Middle frontal gyrus (tissue), 1 donor: ENCODE measurements around the gene APRT.

Source experiments
- DNase-seq: peaks from one replicate; pipeline ENCODE4 v3.0.0-alpha.2; 2015; ENCODE audit warnings: low spot score; ENCODE audit errors: extremely low spot score

APRT gene, protein sequence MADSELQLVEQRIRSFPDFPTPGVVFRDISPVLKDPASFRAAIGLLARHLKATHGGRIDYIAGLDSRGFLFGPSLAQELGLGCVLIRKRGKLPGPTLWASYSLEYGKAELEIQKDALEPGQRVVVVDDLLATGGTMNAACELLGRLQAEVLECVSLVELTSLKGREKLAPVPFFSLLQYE

DNA sequence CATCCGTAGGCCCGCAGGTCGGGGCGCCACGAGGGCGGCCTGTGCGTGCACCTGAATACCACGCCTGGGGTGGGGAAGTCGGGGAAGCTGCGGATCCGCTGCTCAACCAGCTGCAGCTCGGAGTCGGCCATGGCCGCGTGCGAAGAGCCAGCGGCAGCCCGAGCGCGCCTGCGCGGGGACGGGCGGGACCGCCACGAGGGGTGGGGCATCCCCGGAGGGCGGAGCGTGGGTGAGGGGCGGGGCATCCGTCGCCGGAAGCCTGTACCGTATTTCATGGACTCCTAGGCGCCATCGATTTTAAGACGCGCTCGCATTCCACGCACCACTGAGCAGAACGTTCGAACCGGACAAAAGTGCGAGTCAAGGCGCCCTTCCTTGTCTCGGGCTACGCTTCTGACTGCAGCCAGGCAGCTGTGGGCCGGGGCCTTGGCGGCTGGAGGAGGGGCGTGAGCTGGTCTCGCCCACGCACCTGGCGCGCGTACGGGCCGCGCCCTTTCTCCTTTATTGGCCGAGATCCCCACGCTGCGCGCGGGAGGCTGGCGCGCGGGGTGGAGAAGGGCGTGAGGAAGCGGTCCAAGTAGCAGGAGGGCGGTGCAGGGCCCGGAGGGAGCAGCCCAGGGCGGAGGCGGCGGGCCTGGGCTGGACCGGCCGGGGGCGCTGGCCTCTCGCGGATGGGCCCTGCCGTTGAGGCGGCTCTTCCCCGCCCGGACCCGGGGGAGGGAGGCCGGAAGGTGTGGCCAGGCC, at the start of gene APRT:
Gene APRT, minus strand, starts transcription at position 160 of the 744 bp plus-strand sequence. Its CDS starts 29 bp downstream, at position 131.
- DNase-seq: peak; percentile 87

DNA sequence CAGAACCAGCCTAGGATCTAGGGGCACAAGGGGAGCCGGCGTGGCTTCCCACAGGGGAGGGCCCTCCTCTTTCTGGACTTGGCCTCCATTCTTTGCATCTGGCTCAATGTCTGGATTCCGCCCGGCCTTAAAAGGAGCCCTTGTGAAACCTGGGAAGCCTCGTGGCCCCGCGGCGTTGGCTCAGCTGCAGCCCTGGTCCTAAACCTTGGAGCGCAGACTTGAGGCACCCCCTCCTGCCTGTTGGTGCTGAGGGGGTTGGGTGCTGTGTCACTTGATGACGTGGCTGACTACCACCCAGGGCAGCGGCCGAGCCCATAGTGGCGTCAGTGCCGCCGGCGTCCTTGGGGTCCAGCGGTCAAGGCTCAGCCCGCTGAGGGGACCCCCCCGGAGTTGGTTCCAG, 49.6 kb upstream of the APRT start:
- no peak for DNase-seq

DNA sequence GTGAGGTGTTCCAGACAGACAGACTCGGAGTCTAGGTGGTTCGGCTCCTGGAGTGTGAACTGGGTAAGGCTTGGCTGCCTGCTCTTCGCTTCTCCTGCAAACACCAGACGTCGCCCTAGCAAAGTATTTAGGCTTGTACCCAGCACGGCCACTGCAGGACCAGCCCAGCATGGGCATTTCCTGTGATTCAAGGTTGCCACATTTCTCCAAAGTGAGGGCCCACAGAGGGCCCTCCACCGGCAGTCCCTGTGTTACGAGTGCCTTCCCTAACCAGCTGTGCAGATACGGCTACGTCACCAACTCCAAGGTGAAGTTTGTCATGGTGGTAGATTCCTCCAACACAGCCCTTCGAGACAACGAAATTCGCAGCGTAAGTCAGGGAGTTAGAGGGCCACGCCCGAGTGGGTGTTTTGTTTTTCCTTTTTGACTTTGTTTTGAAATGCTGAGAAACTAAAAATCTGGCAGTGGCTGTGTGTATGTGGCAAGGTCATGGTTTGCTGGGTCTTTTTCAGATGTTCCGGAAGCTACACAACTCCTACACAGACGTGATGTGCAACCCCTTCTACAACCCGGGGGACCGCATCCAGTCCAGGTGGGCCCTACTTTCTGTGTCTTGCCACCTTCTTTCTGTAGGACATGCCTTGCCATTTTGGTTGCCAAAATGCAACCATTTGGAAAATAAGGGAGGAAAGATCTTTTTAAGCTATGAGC, 47.8 kb upstream of the APRT start:
- DNase-seq: no peak

DNA sequence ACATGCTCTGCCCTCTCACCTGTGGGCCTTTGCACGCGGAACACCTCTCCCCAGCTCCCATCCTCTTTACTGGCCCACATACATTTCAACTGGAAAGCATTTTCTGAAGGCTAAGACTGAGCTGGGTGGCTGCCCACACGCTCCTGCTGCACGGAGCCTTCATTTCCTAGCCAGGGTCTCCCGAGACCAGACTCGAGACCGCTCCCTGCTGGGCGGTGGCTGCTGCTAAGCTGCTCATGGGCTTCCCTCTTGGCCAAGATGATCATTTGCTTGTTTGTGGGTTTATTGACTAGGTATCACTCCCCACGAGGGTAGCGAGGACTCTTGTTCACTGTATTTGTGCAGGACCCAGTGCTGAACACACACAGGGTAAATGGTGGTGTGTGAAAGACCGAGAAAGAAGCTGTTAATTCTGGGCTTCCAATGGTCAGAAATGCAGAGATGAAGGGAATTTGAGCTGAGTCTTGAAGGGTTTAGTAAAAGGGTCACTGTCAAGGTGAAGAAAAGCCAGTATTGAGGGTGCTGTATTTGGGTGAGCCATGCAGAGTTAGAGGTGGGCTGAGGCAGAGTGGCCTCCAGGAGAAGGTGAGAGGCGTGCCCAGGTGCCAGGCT, 46.1 kb upstream of the APRT start:
- peak; percentile 65 for DNase-seq

DNA sequence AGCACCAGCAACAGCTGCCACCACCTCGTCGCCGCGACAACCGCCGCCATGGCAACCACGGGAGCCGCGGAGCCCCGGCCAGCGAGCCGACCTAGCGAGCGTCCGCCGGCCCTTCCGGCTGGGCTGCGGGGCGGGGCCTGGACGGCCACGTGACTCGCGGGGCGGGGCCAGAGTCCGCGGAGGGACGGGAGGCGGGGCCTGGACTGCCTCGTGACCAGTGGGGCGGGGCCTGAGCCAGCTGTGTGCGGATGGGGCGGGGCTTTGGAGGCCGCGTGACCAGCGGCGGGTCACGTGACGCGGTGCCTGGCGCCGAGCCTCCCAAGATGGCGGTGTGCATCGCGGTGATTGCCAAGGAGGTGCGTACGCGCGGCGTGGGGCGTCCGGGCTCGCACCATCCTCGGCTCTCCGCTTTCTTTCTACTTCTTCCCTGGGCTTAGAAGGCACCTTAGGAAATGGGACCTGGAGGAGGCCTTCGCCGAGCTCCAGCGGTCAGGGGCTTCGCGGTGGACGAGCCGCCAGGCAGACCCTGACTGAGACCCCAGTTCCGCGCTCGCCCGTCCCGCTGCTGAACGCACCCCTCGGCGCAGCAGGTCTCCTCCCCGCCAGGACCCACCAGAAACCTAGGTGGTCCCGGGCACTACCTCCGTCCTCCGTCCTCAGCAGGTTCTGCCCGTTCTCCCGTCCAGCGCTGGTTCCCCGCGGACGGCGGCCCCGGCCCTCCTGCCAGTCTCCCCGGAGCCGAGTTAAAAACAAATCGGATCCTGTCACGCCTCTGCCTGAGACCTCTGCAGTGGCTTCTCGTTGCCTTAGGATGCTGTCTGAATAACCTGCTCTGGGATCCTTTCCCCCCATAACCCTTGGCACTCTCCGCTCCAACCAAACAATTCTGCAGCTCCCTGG, 45.4 kb upstream of the APRT start, which contains the start of the genes GALNS and TRAPPC2L:
Gene GALNS, minus strand, starts transcription at position 120 of the 900 bp plus-strand sequence. Its CDS starts 70 bp downstream, at position 50.
Gene TRAPPC2L, plus strand, starts transcription at position 300 of the 900 bp plus-strand sequence. Its CDS starts 24 bp downstream, at position 324.
- DNase-seq: peak; percentile 97

DNA sequence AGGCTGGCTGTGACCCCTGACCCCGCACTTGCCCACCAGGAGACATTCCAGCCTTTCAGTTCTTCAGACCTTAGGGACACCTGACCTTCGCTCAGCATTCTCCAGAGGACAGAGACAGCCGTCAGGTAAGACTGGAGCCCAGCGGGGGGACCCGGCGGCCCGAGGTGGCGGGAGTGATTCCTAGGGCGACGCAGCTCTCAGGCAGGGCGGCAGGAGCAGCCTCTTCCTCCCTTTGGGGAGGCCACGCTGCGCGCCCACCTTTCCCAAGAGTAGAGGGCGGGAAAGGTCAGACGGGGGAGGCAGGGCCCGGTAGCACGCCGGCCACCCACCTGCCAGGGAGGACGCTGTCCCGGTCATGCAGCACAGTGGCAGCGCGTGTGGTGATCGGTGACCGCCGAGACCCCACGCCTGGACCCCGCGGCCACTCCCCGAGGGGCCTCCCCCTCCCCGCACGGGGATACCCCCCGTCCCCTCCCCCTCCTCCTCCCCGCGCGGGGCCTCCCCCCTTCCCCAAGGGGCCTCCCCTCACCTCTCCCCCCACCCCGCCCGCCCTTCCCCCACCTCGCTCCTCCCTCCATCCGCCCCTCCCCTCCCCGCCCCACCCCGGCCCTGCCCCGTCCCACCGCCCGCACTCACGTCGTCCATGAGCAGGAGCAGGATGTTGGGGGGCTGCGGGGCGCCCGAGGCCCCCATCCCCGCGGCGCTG, 44.5 kb upstream of the APRT start:
- no peak for DNase-seq

DNA sequence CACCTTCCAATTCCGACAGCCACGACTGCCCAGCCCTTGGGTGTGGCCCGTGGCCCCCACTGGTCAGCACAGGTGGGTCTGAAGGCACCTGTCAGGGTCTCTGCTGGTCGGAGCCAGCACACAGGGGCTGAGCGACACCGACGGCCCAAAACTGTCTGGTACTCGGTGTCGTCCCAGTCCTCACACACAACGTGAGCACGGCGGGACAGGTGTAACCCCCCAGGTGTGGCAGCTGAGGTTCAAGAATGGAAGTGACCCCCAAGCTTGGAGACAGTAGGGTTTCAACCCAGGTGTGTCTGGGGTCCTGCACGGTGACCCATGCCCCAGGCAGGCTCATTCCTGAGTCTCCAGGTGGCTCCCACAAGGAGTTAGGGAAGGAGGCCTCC, 44.0 kb upstream of the APRT start:
- no peak for DNase-seq

DNA sequence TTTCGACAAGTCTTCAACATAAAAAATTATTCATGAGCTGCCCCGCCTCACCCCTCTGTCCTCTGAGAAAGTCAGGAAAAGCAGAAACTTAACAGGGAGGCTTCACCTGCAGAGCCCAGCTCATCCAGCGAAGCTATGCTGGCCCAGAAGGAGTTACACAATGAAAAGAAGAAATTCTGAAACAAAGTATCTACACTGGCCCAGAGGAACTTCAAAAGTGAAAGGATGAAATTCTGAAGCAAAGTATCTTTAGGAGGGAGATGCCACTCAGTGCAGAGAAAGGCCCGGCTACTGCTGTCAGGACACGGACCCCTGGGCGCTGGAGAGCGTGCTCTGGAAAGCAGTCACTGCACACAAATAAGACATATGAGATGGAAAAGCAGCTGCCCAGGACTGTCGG, 43.4 kb upstream of the APRT start:
- no peak for DNase-seq

DNA sequence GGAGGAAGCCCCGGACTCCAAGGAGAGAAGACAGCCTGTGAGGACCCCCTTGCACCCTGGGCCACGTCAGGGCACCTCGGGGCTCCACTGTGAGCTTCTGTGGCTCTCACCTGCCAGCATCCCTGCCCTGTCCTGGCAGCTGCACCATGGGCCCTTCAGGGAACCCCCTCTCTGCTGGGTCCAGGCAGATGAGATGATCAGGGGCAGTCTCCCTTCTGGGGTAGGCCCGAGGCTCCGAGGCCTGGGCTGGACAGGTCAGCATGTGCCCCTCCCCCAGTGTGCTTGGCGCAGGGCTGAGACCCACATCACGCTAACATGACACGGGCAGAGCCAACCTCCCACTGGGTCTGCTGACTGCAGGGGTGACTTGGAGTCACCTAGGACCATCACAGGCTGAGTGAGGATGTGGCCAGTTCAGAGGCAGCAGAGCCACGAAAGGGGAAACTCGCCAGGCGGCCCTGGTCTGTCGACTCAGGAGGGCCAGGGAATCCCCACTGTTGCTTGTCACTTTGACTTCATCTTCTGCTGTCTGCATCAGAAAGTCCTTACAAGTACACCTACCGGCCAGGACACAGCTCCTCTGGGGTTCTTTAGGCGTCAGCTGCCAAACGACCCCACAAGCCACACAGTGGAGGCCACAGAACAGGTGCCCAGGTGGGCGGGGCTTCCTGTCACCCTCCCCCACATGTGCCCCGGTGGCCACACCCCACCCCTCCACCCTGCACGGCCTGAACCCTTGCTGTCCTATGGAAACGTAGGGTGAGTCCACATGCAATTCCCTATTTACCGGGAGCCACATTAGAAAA, 42.8 kb upstream of the APRT start:
- no peak for DNase-seq

DNA sequence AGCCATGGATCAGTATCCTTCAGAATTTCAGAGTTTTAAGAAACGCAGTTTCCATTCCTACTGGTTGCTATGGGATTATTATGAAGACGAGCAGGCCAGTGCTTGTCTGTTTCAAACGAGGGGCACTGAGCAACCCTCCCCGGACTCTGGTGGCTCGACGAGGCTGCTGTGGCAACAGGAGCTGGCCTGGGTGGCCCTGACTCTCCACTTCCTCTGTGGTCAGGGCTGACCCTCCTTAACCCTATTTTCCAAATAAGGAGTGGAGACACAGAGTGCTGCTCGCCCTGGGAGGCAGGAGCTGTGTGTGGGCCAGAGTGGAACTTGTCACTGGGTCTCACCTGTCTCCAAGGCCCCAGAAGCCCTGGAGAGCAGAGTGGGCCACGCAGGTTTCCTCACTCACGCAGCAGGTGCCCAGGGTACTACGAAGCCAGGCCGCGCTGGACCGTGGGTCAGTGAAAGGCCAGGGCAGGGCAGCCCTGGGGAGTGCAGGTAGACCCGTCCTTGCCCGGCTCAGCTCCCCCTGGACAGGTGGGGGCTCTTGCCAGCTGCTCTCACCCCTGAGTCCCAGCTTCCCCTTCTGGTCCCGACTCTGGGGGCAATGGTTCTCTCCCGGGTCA, 41.7 kb upstream of the APRT start:
- DNase-seq: no peak

DNA sequence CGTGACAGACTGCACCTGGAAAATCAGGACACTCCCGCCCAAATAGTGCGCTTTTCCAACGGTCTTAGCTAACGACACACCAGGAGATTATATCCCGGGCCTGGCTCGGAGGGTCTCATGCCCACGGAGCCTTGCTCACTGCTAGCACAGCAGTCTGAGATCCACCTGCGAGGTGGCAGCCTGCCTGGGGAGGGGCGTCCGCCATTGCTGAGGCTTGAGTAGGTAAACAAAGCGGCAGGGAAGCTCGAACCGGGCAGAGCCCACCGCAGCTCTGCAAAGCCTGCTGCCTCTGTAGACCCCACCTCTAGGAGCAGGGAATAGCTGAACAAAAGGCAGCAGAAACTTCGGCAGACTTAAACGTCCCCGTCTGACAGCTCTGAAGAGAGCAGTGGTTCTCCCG, 39.9 kb upstream of the APRT start:
- no peak for DNase-seq

DNA sequence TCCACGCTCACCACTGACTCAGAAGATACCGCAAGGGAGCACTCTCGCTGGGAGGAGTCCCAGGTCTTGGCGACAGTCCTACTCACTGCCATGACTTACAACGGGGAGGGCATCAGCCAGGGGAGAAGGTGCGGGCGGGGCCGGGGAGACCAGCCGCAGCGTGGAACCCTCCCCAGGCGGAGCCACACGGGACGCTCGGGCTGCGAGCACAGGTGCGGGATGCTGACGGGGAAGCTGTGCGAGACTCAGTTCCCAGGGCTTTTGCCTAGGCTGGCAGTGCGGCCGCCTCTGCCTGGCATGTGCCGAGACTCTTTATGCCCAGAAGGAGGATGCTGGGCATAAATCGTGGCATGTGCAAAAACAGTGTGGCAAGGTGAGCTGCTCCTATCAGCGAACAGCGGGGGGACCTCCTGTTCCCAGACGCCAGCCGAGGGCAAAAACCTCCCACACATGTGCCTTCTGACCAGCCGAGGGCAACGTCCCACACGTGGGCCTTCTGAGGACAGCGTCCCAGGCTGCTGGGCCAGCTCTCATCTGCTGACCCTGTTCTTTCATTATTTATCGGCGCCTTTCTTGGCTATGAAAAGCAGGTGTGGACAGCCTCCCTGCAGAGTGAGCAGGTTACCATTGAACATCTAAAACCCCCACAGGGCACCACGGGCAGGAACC, 38.9 kb upstream of the APRT start:
- DNase-seq: no peak

DNA sequence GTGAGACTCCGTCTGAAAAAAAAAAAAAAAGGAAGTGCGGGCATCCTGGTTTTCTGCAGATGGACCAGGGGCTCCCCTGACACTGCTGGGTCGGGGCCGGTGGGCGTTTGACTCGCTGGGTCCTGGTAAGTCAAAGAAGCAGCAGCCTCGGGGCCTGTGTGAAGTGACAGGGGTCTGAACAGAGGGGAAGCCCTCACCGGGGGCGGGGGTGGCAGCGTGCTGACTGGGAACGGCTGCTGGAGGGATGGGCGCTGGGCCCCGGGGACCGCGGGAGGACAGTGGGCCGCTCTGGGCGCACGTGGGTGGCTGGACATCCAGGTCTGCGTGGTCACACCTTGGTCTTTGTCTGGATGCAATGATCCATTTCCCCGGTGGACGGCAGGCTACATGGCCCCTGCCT, 36.8 kb upstream of the APRT start:
- no peak for DNase-seq

DNA sequence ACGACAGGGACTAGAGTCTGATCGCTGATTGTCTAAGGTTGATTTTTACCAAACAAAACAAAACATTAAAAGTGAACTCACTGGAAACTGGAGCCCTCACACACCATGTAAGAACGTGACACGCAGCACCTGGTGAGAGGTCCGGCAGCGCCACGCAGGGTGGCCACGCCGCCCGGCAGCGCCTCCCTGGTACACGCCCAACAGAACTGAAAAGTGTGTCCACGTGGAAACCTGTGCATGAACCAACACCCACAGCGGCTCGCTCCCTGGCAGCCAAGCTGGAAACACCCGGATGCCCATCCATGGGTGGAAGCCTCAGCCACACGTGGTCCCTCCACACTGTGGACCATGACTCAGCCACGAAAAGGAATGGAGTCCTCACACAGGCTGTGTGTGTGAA, 35.9 kb upstream of the APRT start:
- DNase-seq: no peak

DNA sequence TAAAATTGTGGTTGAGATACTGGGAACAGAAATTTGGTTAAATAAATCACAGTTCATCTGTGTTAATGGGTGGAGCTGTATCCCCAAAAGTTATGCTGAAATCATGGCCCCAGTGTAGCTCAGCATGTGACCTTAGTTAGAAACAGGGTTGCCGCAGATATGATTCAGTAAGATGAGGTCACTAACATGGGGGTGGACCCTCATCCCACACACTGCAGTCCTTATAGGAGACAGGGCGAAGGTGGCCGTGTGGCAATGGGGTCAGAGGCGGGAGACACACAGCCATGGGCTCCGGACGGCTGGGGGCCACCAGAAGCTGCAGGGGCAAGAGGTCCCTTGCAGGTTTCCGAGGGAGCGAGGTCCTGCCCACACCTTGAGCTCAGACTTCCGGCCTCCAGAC, 34.4 kb upstream of the APRT start:
- no peak for DNase-seq

DNA sequence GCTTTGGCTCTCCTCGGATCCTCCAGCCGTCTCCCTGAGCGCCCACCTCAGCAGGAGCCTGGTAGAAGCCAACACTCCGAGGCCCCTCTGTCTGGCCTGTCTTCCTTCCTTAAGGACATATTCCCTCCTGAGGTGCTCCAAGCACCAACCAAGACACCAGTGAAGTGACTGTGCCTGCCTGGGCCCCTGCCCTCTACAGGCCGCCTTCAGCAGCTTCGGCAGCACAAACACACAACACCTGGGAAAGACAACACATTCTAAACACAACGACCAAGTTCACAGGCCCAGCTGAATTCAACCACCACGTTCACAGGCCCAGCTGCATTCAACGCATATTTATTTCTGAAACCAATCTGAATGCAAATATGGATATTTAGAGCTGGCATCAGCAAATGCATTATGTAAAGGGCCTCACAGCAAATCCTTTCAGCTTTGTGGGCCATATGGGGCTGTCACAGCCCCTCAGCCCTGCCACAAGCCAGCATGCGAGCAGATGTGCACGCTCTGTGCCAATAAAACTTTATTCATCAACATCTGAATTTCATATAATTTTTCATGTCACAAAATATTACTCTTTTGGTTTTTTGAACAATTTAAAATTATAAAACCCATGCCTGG, 32.8 kb upstream of the APRT start:
- DNase-seq: no peak

DNA sequence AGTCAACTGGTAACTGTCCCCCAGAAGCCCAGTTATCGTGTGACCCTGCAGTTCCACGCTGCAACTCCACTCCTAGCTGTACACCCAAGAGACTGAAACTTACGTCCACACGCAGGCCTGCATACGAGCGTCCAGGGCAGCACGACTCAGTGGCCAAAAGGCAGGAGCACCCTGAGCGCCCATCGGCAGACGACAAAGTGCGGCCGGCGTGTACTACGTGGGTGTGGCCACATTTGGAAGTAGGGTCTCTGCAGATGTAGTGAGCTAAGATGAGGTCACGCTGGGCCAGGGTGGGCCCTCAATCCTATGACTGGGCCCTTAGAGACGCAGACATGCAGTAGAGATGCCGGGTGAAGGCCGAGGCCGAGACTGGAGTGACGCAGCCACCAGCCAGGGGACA, 31.5 kb upstream of the APRT start:
- no peak for DNase-seq

DNA sequence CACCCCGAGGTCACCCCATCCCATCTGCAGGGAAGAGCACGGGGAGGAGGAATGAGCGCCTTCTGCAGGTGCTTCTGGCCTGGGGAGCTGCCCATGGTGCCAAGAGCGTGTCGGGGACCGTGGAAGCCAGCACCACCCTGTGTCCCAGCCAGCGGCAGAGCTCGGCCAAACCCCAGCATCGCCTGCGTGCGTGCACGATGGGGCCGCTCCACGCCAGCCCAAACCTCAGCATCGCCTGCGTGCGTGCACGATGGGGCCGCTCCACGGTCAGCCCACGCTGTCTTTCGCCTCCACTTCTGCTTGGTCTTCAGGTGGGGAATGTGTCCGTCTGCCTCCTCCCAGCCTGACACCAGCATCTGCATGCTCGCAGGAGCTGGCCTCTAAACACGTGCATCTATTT, 31.1 kb upstream of the APRT start:
- no peak for DNase-seq
